PFSK-1 (cell line): ENCODE measurements around the gene ATXN7L1.

Experiments
- FOXP2 ChIP-seq: optimal IDR thresholded peaks from 2 replicates; pipeline ENCODE3; 2011; ENCODE audit warnings: borderline replicate concordance, control low read depth, inconsistent platforms; ENCODE audit not compliant: insufficient read depth; ENCODE audit errors: extremely low read length, extremely low read depth
- POLR2AphosphoS5 ChIP-seq: IDR thresholded peaks from 2 replicates; pipeline ENCODE4 v1.6.1; 2012; ENCODE audit warnings: low read depth, mild to moderate bottlenecking, control low read depth, low read length, moderate library complexity
- SIN3A ChIP-seq: IDR thresholded peaks from 2 replicates; pipeline ENCODE4 v1.6.1; 2012; ENCODE audit warnings: mild to moderate bottlenecking, low read length, moderate library complexity, borderline replicate concordance; ENCODE audit not compliant: insufficient read depth
- TAF1 ChIP-seq: IDR thresholded peaks from 2 replicates; pipeline ENCODE4 v1.6.1; 2012; ENCODE audit warnings: low read length, control low read depth, borderline replicate concordance; ENCODE audit not compliant: insufficient read depth
- TF ChIP-seq, protein P1 (sequence below), 2 experiments: IDR thresholded peaks; 2 replicates each; pipeline versions ENCODE4 v1.6.1 to v1.8.0; 2011 to 2012; ENCODE audit warnings: low read depth in 2 of 2, low read length in 2 of 2, control low read depth in 1 of 2, inconsistent platforms in 1 of 2, mild to moderate bottlenecking in 1 of 2, moderate library complexity in 1 of 2; ENCODE audit not compliant: insufficient read depth in 1 of 2

The ATXN7L1 gene

DNA sequence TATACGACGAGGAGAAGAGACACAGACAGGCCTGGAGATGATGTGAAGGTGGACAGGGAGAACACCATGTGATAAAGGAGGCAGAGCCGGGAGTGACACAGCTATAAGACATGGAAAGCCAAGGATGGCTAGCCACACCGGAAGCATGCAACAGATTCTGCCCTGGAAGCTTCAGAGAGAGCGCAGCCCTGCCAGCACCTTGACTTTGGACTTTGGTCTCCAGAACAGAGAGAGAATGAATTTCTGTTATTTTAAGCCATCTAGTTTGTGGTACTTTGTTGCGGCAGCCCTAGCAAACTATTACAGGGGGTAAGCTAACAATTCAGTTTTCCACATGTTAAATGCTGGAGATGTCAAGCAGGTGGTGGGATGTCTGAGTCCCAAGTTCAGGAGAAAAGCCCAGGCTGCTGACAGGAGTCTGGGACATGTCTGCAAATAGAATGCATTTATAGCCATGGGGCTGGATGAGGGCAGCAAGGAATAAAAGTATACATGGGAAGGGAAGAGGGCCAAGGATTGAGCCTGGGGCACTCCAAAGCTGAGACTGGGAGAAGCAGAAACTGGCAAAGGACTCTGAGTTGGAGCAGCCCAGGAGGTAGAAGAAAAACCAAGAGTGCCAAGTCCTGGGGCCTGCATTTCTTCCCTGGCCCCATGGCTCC, 65.1 kb downstream of the ATXN7L1 start:
- TF ChIP-seq POLR2AphosphoS5 = no peak
- TF ChIP-seq, protein P1, sequence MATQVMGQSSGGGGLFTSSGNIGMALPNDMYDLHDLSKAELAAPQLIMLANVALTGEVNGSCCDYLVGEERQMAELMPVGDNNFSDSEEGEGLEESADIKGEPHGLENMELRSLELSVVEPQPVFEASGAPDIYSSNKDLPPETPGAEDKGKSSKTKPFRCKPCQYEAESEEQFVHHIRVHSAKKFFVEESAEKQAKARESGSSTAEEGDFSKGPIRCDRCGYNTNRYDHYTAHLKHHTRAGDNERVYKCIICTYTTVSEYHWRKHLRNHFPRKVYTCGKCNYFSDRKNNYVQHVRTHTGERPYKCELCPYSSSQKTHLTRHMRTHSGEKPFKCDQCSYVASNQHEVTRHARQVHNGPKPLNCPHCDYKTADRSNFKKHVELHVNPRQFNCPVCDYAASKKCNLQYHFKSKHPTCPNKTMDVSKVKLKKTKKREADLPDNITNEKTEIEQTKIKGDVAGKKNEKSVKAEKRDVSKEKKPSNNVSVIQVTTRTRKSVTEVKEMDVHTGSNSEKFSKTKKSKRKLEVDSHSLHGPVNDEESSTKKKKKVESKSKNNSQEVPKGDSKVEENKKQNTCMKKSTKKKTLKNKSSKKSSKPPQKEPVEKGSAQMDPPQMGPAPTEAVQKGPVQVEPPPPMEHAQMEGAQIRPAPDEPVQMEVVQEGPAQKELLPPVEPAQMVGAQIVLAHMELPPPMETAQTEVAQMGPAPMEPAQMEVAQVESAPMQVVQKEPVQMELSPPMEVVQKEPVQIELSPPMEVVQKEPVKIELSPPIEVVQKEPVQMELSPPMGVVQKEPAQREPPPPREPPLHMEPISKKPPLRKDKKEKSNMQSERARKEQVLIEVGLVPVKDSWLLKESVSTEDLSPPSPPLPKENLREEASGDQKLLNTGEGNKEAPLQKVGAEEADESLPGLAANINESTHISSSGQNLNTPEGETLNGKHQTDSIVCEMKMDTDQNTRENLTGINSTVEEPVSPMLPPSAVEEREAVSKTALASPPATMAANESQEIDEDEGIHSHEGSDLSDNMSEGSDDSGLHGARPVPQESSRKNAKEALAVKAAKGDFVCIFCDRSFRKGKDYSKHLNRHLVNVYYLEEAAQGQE (IDR thresholded peaks at IDR 0.05; ENCODE audit: insufficient read depth in 1 of 2, low read depth in 2 of 2, low read length in 2 of 2) = no peak
- no peak for TF ChIP-seq FOXP2
- TF ChIP-seq TAF1 = no peak
- no peak for TF ChIP-seq SIN3A

GRCh38 chr7:105810556-105810955, 65.8 kb downstream of the ATXN7L1 start:
- no peak for TF ChIP-seq TAF1
- no peak for TF ChIP-seq POLR2AphosphoS5
- TF ChIP-seq SIN3A = no peak
- TF ChIP-seq FOXP2 = no peak
- TF ChIP-seq, protein P1 (IDR thresholded peaks at IDR 0.05; ENCODE audit: insufficient read depth in 1 of 2, low read depth in 2 of 2, low read length in 2 of 2) = no peak

- no peak for TF ChIP-seq SIN3A
- no peak for TF ChIP-seq POLR2AphosphoS5
- TF ChIP-seq, protein P1 (IDR thresholded peaks at IDR 0.05; ENCODE audit: insufficient read depth in 1 of 2, low read depth in 2 of 2, low read length in 2 of 2) = no peak
- TF ChIP-seq TAF1 = no peak
- no peak for TF ChIP-seq FOXP2
Measured at GRCh38 chr7:105808703-105809590, 67.5 kb downstream of the ATXN7L1 start.

GRCh38 chr7:105808209-105808608, 68.2 kb downstream of the ATXN7L1 start:
- TF ChIP-seq, protein P1 (IDR thresholded peaks at IDR 0.05; ENCODE audit: insufficient read depth in 1 of 2, low read depth in 2 of 2, low read length in 2 of 2) = no peak
- TF ChIP-seq TAF1 (no peak), SIN3A (no peak), POLR2AphosphoS5 (no peak), FOXP2 (no peak)
